Endothelial cell of umbilical vein (primary cell): ENCODE results near the gene SLC9A9.

Source experiments
- EZH2 ChIP-seq: IDR thresholded peaks from 2 replicates; pipeline ENCODE4 v1.6.1; 2012; ENCODE audit warnings: borderline replicate concordance, low read depth, mild to moderate bottlenecking, moderate library complexity, low read length, inconsistent platforms; ENCODE audit not compliant: severe bottlenecking
- FOS ChIP-seq: IDR thresholded peaks from 2 replicates; pipeline ENCODE4 v1.6.1; 2011; ENCODE audit warnings: mild to moderate bottlenecking, low read length, moderate library complexity, borderline replicate concordance; ENCODE audit not compliant: insufficient read depth
- GATA2 ChIP-seq: IDR thresholded peaks from 2 replicates; pipeline ENCODE4 v1.7.0; 2011; ENCODE audit warnings: low read depth, mild to moderate bottlenecking, moderate library complexity, mixed read lengths, low read length; ENCODE audit not compliant: insufficient read length, insufficient read depth
- POLR2A ChIP-seq: IDR thresholded peaks from 2 replicates; pipeline ENCODE4 v1.6.1; 2012; ENCODE audit warnings: low read depth, mild to moderate bottlenecking, control low read depth, low read length
- POLR2AphosphoS5 ChIP-seq: IDR thresholded peaks from 2 replicates; pipeline ENCODE4 v1.6.1; 2012; ENCODE audit warnings: low read depth, mild to moderate bottlenecking, control low read depth, low read length, moderate library complexity; ENCODE audit not compliant: insufficient read depth
- TF ChIP-seq, protein P1 (sequence below), 2 donors: IDR thresholded peaks; 1 replicate in 1 of 2; 2 replicates in 1 of 2; pipeline ENCODE4 v1.5.1; 2011; ENCODE audit warnings: low read length in 2 of 2, mild to moderate bottlenecking in 2 of 2, moderate library complexity in 2 of 2, control low read depth in 1 of 2, inconsistent platforms in 1 of 2, low read depth in 1 of 2; ENCODE audit not compliant: insufficient read depth in 1 of 2; ENCODE audit errors: extremely low read depth in 1 of 2
- TF ChIP-seq, protein P2 (sequence below): IDR thresholded peaks from 2 replicates; pipeline ENCODE4 v1.6.1; 2011; ENCODE audit not compliant: insufficient read depth, insufficient read length

DNA sequence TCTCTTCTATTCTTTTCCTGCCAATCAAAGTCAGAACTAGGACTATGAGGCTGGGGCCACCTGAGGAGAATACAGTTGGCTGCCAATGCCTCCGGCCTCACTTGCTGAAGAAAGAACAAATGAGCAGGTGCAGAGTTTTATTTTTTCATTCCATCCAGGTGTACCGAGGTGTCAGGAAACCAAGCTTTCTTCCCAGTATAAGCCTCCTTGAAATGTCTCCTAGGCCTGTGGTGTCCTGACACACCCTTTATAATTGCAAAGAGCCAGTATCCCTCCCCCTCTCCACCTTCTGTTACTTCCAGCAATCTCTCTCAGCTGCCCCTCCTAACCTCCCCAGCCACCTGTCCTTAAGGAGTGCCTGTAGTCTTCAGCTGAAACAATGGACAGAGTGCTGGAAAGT is 127.9 kb downstream of the SLC9A9 start:
- TF ChIP-seq, protein P1, sequence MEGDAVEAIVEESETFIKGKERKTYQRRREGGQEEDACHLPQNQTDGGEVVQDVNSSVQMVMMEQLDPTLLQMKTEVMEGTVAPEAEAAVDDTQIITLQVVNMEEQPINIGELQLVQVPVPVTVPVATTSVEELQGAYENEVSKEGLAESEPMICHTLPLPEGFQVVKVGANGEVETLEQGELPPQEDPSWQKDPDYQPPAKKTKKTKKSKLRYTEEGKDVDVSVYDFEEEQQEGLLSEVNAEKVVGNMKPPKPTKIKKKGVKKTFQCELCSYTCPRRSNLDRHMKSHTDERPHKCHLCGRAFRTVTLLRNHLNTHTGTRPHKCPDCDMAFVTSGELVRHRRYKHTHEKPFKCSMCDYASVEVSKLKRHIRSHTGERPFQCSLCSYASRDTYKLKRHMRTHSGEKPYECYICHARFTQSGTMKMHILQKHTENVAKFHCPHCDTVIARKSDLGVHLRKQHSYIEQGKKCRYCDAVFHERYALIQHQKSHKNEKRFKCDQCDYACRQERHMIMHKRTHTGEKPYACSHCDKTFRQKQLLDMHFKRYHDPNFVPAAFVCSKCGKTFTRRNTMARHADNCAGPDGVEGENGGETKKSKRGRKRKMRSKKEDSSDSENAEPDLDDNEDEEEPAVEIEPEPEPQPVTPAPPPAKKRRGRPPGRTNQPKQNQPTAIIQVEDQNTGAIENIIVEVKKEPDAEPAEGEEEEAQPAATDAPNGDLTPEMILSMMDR (IDR thresholded peaks at IDR 0.05; ENCODE audit: extremely low read depth in 1 of 2, insufficient read depth in 1 of 2, low read depth in 1 of 2, low read length in 2 of 2), result no peak
- TF ChIP-seq POLR2AphosphoS5 (no peak), FOS (no peak), EZH2 (no peak), POLR2A (no peak), GATA2 (no peak)
- TF ChIP-seq, protein P2, sequence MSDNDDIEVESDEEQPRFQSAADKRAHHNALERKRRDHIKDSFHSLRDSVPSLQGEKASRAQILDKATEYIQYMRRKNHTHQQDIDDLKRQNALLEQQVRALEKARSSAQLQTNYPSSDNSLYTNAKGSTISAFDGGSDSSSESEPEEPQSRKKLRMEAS, result no peak
